UCSD-AML1 (cell line): ENCODE results near the gene PURA.

Source experiments
- DNase-seq: peaks from one replicate; lab custom pipeline; 2025; ENCODE audit not compliant: unreplicated experiment; lab: John Stamatoyannopoulos, UW

PURA gene

DNA sequence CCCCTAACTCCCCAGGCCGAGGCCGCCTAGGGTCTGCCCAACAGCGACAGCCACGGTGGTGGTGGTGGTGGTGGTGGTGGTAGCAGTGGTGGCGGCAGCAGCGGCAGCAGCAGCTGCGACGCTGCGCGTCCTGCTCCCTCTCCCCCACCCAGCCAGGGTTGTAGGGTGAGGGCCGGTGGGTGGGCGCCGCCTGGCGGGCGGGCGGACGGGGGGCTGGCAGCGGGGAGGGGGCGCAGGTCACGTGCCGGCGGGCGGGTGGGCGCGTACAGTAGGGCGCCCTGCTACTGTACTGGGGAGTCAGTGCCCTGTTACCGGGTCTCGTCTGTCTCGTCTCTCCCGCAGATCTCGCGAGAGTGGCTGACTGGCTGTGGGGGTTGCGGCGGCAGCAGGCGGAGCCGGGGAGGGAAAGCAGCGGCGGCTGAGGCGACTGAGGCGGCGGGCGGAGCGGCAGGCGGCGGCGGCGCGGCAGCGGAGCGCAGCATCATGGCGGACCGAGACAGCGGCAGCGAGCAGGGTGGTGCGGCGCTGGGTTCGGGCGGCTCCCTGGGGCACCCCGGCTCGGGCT is at the start of gene PURA:
Gene PURA, plus strand, starts transcription at position 411 of the 565 bp plus-strand sequence. Its CDS starts 73 bp downstream, at position 484.
- DNase-seq: peak; percentile 83

DNA sequence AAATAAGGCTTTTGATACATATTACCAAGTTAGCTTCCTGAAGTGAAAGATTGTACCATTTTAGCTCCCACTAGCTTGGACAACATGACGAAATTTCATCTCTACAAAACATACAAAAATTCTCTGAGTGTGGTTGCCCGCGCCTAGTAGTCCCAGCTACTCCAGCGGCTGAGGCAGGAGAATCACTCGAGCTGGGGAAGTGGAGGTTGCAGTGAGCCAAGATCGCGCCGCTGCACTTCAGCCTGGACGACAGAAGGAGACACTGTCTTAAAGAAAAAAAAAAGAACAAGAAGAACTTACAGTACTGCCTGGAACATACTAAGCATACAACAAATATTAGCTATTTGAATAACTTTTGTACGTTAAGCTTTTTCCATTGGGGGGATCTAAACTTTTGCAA is 41.1 kb upstream of the PURA start:
- no peak for DNase-seq

- no peak for DNase-seq
Observed at GRCh38 chr5:140073296-140073695, 40.6 kb upstream of the PURA start.

- no peak for DNase-seq
Observed at GRCh38 chr5:140075371-140075770, 38.5 kb upstream of the PURA start.

DNA sequence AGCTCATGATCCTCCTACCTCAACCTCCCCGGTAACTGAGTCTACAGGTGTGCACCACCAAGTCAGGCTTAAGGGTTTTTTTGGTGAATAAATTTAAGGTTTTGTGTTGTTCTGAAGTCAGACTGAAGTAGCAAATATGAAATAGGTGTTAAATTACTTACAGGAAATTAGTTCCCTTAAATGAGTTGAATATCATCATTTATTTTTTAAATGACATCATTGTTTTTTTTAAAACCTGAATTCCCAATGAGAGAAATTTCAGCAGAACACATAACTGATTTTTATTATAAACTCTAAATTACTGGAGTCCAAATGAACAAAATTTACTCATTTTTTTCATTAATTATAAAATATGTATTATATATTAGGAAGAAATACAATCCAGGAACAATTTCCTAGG is 37.8 kb upstream of the PURA start:
- DNase-seq: no peak

DNA sequence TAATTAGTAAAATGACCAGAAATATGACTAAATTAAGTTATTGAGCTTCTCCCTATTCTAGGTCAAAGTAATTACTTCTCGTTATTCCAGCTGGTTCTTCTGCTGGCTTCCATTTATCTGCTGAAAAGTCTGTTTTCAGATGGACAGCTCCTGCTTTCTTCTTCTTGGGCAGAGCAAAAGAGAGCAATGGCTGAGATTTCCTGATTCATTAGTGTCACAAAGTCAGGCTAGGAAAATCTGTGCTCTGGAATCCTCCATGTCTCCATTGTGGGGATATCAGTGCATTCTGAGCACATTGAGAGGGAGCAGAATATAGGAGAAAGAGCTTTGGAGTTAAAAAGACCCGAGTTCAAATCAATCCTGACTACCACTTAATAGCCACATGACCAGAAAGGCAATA is 37.1 kb upstream of the PURA start:
- DNase-seq: no peak

DNA sequence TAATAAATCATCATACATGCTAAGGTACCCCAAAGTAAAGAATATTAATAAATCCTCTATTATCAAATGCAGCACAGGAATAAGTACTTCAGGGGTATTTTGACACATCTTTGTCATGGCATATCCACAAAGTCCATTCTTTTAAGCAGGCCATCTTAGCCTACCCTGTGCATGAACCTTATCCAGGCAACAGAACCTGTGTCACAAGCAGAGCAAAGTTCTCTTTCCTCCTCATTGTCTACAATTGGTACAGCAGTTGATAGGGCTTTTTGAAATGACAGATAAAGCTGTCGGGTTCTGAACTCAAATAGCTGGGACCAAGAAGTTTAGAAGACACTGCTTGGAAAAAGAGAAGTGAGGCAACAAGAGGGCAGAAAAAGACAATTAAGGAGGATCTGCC is 30.8 kb upstream of the PURA start:
- no peak for DNase-seq

DNA sequence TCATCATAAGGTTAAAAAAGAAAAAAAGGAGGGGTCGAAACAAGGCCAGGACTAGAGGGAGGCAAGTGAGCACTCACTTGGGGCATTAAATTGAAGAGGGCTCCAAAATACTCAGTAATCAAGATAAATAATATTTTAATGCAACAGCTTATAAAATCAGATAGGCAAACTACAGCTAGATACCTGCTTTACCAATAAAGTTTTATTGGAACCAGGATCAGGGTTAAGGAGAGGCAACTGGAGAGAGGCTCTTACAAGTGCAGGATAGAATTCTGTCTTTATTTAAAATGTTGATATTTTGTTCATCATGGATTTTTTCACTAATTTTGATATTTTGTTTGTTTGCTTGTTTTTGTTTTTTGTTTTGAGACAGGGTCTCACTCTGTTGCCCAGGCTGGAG is 30.3 kb upstream of the PURA start:
- DNase-seq: no peak

DNA sequence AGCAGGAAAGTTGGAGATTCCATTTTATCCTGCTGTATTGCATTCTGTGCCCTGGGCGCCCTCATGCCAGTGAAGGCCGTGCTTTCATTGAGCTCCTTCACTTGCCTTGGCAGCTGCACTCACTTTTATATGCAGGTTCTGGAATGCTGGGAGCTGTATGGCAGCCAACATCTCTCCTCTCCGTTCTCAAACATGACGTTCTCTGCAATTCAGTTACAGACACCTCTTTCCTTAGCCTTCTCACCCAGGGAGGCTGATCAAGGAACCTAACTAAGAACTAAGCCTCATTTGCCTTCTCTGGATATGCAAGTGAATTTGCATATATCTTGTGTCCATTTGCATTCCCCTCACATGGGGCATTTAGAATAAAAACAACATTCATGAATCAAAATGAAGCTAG is 29.4 kb upstream of the PURA start:
- DNase-seq: no peak

- DNase-seq: no peak
Observed at GRCh38 chr5:140090251-140090650, 23.7 kb upstream of the PURA start.

DNA sequence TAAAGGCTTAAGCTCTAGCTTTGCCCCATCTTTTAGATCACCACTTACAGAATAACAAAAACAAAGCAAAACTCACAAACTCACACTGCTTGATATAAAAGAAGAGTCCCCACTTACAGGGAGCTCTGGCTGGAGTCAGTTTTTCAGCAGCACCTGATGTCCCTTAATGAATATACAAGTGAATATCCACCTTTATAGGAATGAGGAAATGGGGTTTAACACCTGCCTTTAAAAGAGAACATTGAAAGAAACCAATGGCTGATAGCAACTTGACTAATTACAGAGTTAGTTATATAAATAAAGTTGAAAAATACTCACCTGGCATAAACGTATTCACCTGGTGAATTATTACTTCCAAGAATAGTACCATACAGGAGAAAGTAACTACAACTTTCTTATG is 20.7 kb upstream of the PURA start:
- DNase-seq: no peak

GRCh38 chr5:140093866-140094265 is 20.0 kb upstream of the PURA start:
- no peak for DNase-seq

DNA sequence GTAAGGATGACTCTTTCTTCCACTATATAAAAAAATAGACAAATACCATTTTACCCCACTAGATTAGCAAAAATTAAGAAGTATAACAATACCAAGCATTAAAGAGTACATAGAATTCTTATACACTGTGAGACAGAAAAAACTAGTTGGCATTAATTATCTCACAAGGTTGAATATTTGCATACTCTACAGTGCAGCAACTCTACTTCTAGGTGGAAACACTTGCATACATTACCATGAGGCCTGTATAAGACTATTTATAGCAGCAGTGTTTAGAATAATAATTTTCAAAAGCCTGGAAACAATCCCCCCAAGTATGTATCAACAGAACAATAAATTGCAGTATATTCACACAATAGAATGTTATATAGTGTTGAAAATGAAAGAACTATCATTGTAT is 19.0 kb upstream of the PURA start:
- no peak for DNase-seq

DNA sequence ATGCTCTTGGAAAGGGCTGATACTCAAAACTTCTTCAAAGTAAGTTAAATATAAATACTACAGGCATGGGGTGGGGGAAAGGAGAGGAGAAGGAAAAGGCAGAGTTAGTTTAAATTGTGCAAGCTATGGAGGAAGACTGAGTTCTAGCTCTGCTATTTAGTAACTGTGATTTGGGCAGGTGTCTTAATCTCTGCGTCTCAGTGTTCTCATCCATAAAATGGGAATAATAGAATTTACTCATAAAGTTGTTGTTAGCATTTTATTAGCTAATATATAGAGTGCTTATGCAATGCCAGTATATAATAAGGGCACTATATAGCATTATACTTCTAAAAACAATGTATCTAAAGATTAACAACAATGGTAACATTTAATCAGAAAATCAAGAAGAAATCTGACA is 12.7 kb upstream of the PURA start:
- no peak for DNase-seq

GRCh38 chr5:140103154-140103553 is 10.8 kb upstream of the PURA start:
- DNase-seq: no peak

DNA sequence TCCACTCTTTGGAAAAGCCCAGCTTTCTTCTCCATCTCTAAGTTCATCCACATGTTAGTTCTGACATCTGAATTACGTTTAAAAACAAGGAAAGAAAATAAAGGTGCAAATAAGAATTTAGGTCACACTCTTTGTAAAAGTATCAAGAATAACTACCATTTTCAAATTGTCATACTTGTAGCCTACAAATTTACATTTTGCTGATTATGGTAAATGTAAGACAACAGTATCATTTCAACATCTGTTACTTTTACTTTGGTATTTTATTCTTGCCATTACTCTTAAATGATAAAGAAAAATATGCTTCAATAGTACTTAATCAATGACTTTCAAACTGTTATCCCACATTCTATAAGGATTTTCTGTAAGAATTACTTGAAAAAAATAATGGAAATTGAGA is 9.8 kb upstream of the PURA start:
- no peak for DNase-seq

DNA sequence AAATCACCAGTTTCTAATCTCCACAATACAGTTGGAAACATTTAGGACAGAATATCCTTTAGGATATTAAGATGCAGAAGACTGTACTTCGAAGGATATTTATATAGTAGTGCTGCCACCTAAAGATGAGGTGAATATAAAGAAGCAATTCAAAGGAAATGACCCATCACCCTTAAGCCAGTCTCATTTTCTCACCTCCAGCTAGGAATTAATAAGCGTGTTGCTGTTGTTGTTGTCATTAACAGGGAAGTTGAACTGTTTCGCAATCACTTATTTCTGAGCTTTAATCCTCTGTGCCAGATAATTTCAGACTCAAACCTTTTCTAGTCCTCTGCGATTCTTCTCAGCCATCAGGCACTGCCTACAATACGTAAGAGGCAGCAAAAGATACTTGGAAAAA is 7.8 kb upstream of the PURA start:
- DNase-seq: no peak

DNA sequence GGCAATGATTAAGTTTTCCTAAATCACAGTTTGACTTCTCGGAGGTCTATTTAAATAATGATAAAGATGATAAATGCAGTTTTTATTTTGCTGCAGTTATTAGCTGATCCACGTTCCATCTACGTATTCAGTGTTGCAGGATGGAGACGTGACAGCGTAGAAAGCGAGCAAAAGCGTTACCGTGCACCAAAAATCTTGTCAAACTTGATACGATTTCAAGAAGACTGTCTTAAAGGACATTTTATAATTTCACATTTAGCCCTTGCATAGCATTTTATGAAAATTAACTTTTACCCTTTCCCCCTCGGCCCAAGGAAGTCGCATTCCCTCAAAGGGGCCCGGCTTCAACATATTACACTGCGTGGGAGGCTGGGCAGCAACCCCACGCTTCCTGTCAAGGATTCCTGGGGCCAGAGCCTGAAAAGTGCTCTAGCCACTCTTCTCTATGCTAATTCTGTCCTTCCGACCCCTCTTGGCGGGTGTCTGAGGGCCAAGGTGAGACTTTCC is 7.1 kb upstream of the PURA start:
- no peak for DNase-seq

DNA sequence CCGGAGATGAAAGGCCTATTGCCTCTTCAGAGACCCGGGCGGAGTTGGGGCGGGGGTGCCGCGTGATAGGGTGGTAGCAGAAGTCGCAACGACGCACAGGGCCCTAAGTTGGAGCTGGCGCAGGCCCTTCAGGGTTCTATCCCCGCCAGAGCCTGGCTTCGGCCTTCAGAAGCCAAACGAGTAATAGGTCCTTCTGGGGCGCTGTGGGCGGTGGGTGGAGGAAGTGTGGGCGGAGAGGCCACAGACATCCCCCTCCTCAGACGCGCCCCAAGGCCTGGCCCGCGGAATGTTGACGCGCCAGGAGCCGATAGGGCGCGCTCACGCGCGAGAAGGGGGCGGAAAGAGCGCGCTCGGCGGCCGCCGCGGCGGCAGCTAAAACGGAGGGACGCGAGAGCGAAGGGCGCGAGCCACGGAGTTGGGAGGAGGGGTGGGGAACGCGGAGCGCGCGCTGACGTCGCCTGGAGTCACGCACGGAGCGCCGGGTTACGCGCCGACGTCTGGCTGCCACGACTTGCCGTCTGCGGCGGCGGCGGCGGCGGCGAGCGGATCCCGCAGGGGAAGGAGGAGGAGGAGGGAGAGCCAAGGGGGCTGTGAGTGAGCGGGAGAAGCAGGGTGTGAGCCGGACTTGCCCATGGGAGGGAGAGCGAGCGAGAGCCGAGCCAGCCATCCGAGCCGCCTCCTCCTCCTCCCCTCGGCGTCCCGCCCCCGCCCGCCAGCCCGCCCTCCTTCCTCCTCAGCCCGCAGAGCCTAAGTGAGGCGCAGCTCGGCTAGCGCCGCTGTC is 6.4 kb upstream of the PURA start:
- peak; percentile 92 for DNase-seq

DNA sequence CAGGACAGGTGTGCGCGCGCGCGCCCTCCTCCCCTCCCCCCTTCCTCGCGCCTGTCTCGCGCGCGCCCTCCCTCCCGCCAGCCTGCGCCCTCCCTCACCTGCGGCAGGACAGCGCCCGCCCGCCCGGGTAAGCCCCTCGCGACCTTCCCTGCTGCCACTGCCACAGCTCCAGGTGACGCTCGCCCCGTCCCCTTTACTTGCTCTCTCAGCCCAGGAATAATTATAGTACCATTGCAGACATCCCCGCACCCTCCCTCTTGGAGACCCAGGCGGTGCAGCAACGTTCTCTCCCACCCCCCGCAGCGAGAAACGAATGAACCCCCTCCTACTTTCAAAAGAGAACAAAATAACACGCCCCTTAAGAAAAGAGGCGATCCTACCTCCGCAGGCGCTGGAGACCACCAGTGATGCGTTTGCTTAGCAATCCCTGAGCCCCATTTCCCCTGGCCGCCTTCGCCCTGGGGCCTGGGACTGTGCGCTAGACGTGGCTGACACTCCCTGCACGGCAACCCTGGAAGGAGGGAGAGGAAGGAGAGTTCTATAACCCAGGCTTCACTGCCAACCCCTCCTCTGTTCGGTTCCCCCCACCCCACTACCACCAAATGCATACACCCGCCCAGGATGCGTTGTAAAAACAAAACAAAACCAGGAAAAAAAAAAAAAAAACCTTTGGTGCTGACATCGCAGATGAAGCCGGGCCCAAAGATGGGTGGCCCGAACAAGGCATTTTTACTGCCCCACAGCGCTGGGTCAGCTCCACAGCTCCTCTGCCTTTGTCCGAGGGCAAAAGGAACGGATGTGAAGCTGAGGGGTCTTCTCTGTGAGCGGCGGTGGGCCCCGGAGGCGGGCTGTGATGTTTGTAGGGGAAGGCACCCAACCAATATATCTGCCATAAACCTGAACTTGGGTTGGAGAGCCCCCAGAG is 5.6 kb upstream of the PURA start:
- DNase-seq: no peak

GRCh38 chr5:140109018-140109758 is 4.7 kb upstream of the PURA start:
- DNase-seq: no peak
